MG63 (cell line): Measurements from ENCODE around the gene RPS2. TPM values are rescaled to one million over a fixed set of nuclear protein-coding genes. Genes with fewer than 3 reads are reported as not detected.

Experiments
- DNase-seq: peaks from one replicate; pipeline ENCODE4 v3.0.0-alpha.2; 2020
- H3K27me3 ChIP-seq: fragments of 250-450 bp; sonication (Bioruptor Pico); 2 replicates; pipeline ENCODE4 v1.5.1; 2020; ENCODE audit warnings: mild to moderate bottlenecking, moderate library complexity
- H3K36me3 ChIP-seq: fragments of 250-450 bp; sonication (Bioruptor Pico); 2 replicates; pipeline ENCODE4 v1.5.1; 2020; ENCODE audit warnings: mild to moderate bottlenecking, moderate library complexity
- H3K4me3 ChIP-seq: fragments of 250-450 bp; sonication (Bioruptor Pico); 2 replicates; pipeline ENCODE4 v1.5.1; 2020; ENCODE audit warnings: mild to moderate bottlenecking, moderate library complexity
- H3K9me3 ChIP-seq: fragments of 250-450 bp; sonication (Bioruptor Pico); 2 replicates; pipeline ENCODE4 v1.5.1; 2020; ENCODE audit warnings: mild to moderate bottlenecking, moderate library complexity
- total RNA-seq: library from RNA; depleted of rRNA; stranded (reverse); fragments of >200 nt; shearing (Covaris generic); gene quantifications from 2 replicates; pipeline ENCODE4 v1.2.3, GENCODE V29; 2014; ENCODE audit warnings: low replicate concordance

RPS2 gene
- total RNA-seq, 1 experiment from 2014 or later, result 16,603 TPM

- Histone ChIP-seq H3K4me3 (no peak overlapping the region), H3K36me3 (peaks cover 23% of the 10 kb centered on the region), H3K27me3 (peaks cover 10% of the 10 kb centered on the region), H3K9me3 (no peaks in the 10 kb centered on the region)
- DNase-seq, result no peak
Observed at GRCh38 chr16:1987198-1987597, 22.6 kb upstream of the RPS2 start.

DNA sequence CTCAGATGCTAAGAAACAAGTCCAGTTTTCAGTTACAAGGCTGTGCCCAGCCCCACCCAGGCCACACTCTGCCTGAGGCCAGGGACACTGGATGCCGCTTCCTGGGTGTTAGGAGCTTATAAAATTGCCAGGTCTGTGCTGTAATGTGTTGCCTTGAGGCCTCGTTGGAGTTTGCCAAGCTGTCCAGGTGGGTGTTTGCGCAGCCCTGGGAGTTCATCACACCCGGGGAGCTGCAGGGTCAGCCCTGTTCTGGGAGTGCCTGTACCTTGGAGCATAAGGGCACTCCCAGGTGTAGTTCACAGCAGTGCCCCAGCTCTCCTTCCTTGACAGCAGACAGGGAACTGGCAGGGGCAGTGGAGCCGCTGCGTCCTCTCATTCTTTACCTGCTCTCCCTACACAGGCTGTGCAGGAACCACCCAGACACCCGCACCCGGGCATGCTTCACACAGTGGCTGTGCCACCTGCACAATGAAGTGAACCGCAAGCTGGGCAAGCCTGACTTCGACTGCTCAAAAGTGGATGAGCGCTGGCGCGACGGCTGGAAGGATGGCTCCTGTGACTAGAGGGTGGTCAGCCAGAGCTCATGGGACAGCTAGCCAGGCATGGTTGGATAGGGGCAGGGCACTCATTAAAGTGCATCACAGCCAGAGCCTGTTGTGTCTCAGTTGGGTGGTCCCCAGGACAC lies 21.0 kb upstream of the RPS2 start:
- Histone ChIP-seq H3K4me3 (peak overlapping the region; percentile 67), H3K36me3 (peaks cover 23% of the 10 kb centered on the region), H3K9me3 (no peaks in the 10 kb centered on the region), H3K27me3 (peaks cover 17% of the 10 kb centered on the region)
- DNase-seq, result no peak

DNA sequence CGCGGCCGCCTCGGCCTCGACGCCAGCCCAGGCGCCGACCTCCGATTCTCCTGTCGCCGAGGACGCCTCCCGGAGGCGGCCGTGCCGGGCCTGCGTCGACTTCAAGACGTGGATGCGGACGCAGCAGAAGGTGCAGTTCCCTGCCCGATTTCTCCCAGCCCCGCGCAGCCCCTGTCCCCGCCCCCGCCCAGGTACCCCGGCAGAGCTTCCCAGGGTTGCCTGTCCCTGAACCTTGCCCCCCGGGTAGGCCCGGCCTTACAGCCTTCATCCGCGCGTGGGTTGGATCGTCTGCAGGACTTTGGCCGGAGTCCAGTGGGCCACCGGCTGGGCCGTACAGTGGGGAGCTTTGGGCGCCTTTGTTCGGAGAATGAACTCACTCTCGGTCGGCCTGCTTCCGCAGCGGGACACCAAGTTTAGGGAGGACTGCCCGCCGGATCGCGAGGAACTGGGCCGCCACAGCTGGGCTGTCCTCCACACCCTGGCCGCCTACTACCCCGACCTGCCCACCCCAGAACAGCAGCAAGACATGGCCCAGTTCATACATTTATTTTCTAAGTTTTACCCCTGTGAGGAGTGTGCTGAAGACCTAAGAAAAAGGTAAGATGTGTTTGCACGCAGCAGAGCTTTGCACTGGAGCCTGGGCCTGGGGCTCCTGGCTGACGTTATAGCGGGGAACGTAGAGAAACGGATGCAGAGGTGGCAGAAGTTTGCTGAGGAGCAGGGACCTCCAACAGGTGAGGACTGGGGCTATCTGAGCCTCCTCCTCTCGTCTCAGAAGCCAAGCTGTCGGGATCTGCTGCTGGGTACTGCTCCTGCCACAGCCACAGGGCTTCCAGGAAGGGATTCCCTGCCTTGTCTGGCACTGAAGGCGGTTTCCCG lies 20.0 kb upstream of the RPS2 start:
- peaks cover 23% of the 10 kb centered on the region for H3K36me3 ChIP-seq
- H3K9me3 ChIP-seq, result no peaks in the 10 kb centered on the region
- peak; percentile 47 for DNase-seq
- H3K4me3 ChIP-seq, result peak overlapping the region; percentile 67
- peaks cover 21% of the 10 kb centered on the region for H3K27me3 ChIP-seq

- DNase-seq, result peak; percentile 95
- peaks cover 24% of the 10 kb centered on the region for H3K36me3 ChIP-seq
- peaks cover 21% of the 10 kb centered on the region for H3K27me3 ChIP-seq
- peak within 1 kb of the TSS; percentile 67 for H3K4me3 ChIP-seq
- no peaks in the 10 kb centered on the region for H3K9me3 ChIP-seq
Observed at GRCh38 chr16:1983544-1984346, 19.1 kb upstream of the RPS2 start, which contains the start of gene GFER. GFER (plus strand) TSS chr16:1984193; CDS start chr16:1984219, 26 bp downstream.

DNA sequence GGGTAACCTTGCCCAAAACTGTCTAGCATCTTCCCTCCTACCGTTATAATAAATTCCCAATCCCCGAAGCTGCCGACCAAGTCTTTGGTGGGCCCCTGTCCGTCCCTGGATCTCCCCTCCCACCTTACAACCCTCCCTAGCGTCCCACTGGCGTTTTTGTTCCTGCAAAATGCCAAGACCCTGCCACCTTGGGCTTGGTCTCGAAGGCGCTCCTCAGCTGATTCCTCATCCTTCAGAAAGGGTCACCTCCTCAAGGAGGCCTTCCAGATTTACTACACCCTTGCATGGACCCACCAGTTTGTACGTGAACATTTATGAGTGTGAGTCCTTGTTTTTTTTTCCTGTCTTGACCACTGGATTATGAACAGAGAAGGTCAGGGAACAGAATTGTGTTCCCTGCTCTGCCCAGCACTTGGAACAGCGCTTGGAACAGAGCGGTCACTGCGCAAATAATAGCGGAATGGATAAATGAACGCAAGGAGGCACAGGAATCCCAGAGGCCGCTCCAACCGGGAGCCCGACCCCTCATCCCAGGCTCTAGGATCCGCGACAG lies 18.4 kb upstream of the RPS2 start:
- Histone ChIP-seq H3K4me3 (peak overlapping the region; percentile 67), H3K9me3 (no peaks in the 10 kb centered on the region), H3K27me3 (peaks cover 21% of the 10 kb centered on the region), H3K36me3 (peaks cover 30% of the 10 kb centered on the region)
- no peak for DNase-seq

- Histone ChIP-seq H3K36me3 (peaks cover 36% of the 10 kb centered on the region), H3K4me3 (no peak overlapping the region), H3K9me3 (no peaks in the 10 kb centered on the region), H3K27me3 (peaks cover 21% of the 10 kb centered on the region)
- DNase-seq, result no peak
Observed at GRCh38 chr16:1982013-1982433, 17.4 kb upstream of the RPS2 start.

DNA sequence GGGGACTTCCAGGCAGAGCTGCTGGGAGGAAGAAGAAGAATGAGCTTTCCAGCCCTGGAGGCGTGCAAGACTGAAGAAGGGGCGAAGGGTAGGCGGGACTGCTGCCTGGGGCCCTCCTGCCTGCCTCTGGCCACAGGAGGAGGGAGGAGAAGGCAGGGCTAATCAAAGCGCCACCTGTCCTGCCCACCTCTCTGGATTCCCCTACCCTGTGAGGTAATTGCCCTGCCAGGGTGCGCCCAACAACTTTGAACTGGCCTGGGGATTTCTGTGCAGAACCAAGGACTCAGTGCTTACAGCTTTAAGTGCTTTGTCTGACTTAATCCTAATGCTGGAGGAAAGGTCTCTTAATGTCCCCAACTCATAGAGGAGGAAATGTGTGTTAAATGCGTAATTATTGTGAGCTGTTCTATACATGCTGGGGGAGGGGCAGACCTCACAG lies 16.8 kb upstream of the RPS2 start, which contains the start of gene NOXO1:
TSS of gene NOXO1 (minus strand) at position 72 of the 439 bp plus-strand sequence. CDS start 290 bp downstream, outside the sequence.
- no peak for DNase-seq
- Histone ChIP-seq H3K9me3 (no peaks in the 10 kb centered on the region), H3K27me3 (peaks cover 21% of the 10 kb centered on the region), H3K4me3 (no peak within 1 kb of the TSS), H3K36me3 (peaks cover 32% of the 10 kb centered on the region)

GRCh38 chr16:1980770-1981087 lies 16.1 kb upstream of the RPS2 start:
- Histone ChIP-seq H3K36me3 (peaks cover 32% of the 10 kb centered on the region), H3K4me3 (no peak overlapping the region), H3K9me3 (no peaks in the 10 kb centered on the region), H3K27me3 (peaks cover 21% of the 10 kb centered on the region)
- DNase-seq, result no peak

DNA sequence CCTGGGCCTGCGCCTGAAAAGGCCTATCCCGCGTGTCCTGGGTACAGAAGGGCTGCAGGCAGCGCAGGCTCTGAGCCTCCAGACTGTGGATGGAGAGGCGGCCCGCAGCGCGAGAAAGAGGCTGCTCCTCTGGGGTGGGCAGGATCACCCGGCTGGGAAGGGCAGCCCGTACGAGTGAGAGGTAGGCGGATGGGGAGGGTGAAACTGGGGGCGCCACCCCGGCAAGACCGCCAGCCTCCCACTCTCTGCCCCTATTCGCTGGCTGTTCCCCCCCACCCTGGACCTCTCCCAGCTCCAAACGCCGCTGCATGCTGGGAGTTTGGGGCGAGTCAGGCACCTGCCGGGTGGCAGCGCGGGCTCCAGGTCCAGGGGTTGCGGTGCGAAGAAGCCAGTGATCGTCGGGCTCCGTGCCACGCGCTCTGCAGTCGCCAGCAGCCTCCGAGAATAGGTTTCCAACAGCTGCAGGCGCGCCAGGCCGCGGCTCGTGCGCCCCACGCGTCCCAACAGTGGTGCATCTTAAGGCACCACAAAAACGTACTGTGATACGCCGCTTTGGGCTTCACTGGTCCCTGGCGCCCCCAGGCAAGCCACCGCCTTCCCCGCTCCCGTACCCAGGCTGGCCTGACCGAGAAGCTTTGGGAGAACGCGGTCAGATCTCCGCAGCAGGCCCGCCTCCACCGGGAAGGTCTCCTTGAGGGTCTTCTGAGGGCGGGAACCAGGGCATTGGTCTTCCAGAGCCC lies 15.6 kb upstream of the RPS2 start:
- no peak overlapping the region for H3K4me3 ChIP-seq
- peaks cover 21% of the 10 kb centered on the region for H3K27me3 ChIP-seq
- DNase-seq, result no peak
- H3K9me3 ChIP-seq, result no peaks in the 10 kb centered on the region
- peaks cover 32% of the 10 kb centered on the region for H3K36me3 ChIP-seq

- H3K4me3 ChIP-seq, result no peak overlapping the region
- peaks cover 21% of the 10 kb centered on the region for H3K27me3 ChIP-seq
- peaks cover 36% of the 10 kb centered on the region for H3K36me3 ChIP-seq
- no peak for DNase-seq
- H3K9me3 ChIP-seq, result no peaks in the 10 kb centered on the region
Observed at GRCh38 chr16:1979271-1980029, 14.8 kb upstream of the RPS2 start.

GRCh38 chr16:1978476-1979120 lies 14.0 kb upstream of the RPS2 start:
- Histone ChIP-seq H3K4me3 (no peak overlapping the region), H3K36me3 (peaks cover 41% of the 10 kb centered on the region), H3K9me3 (no peaks in the 10 kb centered on the region), H3K27me3 (peaks cover 21% of the 10 kb centered on the region)
- no peak for DNase-seq

DNA sequence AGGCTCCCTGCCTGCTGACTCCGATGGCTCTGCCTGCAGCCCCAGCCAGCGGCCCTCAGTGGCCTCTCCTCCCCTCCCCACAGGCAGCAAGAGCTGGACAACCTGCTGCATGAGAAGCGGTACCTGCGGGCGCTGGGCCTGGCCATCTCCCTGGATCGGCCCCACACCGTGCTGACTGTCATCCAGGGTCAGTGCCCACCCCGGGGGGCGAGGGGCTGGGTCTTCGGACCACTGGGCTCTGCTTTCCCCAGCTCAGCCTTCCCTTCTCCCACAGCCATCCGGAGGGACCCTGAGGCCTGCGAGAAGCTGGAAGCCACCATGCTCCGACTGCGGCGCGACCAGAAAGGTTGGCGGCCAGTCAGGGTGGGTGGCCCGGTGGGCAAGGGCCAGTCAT lies 13.2 kb upstream of the RPS2 start:
- Histone ChIP-seq H3K9me3 (no peaks in the 10 kb centered on the region), H3K36me3 (peaks cover 43% of the 10 kb centered on the region), H3K4me3 (no peak overlapping the region), H3K27me3 (peaks cover 19% of the 10 kb centered on the region)
- no peak for DNase-seq

GRCh38 chr16:1976951-1977874 lies 12.6 kb upstream of the RPS2 start:
- DNase-seq, result no peak
- H3K36me3 ChIP-seq, result peaks cover 43% of the 10 kb centered on the region

GRCh38 chr16:1976216-1976520 lies 11.5 kb upstream of the RPS2 start:
- Histone ChIP-seq H3K36me3 (peaks cover 43% of the 10 kb centered on the region), H3K27me3 (peaks cover 13% of the 10 kb centered on the region), H3K4me3 (no peak overlapping the region), H3K9me3 (no peaks in the 10 kb centered on the region)
- DNase-seq, result no peak

More at GRCh38 chr16:1976951-1977874, 12.6 kb upstream of the RPS2 start:
- Histone ChIP-seq H3K27me3 (peaks cover 19% of the 10 kb centered on the region), H3K9me3 (no peaks in the 10 kb centered on the region), H3K4me3 (no peak overlapping the region)
